RWPE1 (cell line): ENCODE results near the gene MAP2K6.

Experiments
- CTCF ChIA-PET: fragments of 350-600 bp; sonication (Branson Sonifier 250); formaldehyde crosslinking; extraction: SDS; loops from one replicate; lab custom pipeline; 2021; lab: Yijun Ruan, JAX
- POLR2A ChIA-PET: fragments of 400-600 bp; formaldehyde crosslinking; extraction: SDS; loops from one replicate; lab custom pipeline; 2020; ENCODE audit warnings: antibody characterized with exemption; ENCODE audit not compliant: low non-redundant PET; lab: Yijun Ruan, JAX
- DNase-seq: peaks from one replicate; pipeline ENCODE4 v3.0.0; 2012; ENCODE audit warnings: low spot score
- H3K27ac ChIP-seq: fragments of 450-650 bp; 2 replicates; pipeline ENCODE4 v1.5.1; 2017
- TF ChIP-seq, protein P1 (sequence below): fragments of 450-650 bp; conservative IDR thresholded peaks from 2 replicates; pipeline ENCODE4 v1.5.1; 2017; ENCODE audit warnings: low read depth, mild to moderate bottlenecking

Gene MAP2K6

DNA sequence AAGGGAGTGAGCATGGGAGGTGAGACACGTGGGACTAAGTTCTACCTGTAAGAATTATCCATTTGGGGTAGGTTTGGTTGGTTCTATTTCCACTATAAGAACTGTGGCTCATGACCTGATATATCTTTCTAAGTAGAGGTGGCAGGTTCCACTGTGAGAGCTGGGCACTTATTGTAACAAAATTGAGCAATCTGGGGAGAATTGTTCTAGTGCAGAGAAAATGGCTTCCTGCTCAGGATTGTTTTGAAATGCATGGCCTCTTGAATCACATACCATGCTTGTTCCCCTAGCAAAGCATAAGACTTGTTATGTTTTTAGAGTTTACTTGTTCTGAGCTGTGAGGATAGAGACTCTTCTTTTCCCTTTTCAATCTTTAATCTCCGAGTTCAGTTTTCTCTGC lies 125.9 kb downstream of the MAP2K6 start:
- TF ChIP-seq, protein P1, sequence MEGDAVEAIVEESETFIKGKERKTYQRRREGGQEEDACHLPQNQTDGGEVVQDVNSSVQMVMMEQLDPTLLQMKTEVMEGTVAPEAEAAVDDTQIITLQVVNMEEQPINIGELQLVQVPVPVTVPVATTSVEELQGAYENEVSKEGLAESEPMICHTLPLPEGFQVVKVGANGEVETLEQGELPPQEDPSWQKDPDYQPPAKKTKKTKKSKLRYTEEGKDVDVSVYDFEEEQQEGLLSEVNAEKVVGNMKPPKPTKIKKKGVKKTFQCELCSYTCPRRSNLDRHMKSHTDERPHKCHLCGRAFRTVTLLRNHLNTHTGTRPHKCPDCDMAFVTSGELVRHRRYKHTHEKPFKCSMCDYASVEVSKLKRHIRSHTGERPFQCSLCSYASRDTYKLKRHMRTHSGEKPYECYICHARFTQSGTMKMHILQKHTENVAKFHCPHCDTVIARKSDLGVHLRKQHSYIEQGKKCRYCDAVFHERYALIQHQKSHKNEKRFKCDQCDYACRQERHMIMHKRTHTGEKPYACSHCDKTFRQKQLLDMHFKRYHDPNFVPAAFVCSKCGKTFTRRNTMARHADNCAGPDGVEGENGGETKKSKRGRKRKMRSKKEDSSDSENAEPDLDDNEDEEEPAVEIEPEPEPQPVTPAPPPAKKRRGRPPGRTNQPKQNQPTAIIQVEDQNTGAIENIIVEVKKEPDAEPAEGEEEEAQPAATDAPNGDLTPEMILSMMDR = no peak
- CTCF ChIA-PET = interaction anchor here (0.9 to 1.0 kb wide), 2 partner anchors 12 to 17 kb away, joined by 3 to 5 read pairs; no protein-coding TSS in a partner anchor
- POLR2A ChIA-PET = no interaction called here
- DNase-seq = no peak
- peak overlapping the region; percentile 60; the same call in 1 of the 2 replicates for H3K27ac ChIP-seq

DNA sequence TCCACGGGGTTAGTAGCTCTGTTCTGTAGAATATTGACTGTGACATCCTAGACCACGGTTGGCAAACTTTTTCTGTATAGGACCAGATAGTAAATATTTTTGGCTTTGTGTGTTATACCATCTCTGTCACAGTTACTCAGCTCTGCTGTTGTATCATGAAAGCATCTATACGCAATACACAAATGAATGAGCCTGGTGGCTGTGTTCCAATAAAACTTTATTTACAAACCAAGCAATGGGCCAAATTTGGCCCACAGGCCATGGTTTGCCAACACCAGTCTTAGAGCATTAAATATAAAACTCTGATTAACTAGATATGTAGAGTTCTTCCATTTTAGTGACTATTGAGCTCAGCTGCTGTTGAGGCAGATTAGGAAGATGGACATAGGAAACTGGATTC lies 132.7 kb downstream of the MAP2K6 start:
- CTCF ChIA-PET = no interaction called here

GRCh38 chr17:69547947-69548346 lies 133.4 kb downstream of the MAP2K6 start:
- no peak for DNase-seq
- ChIA-PET CTCF (no interaction called here), POLR2A (no interaction called here)
- TF ChIP-seq, protein P1 = no peak
- no peak overlapping the region for H3K27ac ChIP-seq

More for the DNA sequence above, 132.7 kb downstream of the MAP2K6 start:
- no peak for DNase-seq
- POLR2A ChIA-PET = no interaction called here
- no peak overlapping the region for H3K27ac ChIP-seq
- TF ChIP-seq, protein P1 = no peak

DNA sequence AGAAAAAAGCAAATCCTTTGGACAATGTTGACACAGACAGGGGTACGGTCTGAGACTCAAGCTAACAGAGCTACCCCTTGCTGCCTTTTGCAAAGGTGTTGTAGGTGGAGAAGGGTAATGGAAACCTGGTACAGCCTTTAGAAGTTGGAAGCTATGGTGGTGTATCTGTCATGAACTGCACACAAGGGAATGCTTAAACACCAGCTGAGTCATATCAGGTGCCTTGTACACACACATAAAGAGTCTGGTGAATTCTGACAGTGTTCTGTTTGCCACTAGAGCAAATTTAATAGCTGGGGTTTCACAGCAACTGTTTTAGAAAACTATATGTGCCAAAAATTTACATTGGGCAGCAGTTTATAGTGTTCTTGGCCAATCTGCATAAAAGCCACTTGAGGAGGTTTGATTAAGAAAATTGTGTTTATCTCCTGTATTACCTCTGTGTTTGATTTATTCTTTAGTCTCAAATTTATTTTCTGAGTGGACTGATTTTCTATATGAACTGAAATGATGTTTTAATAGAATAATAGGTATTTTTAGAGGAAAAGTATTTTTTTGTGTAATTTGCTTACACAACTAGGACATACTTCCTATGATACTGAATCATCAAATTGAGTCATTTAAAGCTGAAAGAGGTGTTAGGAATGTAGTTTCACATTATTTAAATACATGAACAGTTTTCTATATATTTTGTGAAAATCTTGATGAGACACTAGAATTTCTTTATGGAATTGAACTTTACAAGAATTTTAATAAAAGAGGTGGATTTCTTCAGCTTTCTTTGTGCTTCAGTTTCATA lies 136.9 kb downstream of the MAP2K6 start:
- ChIA-PET POLR2A (no interaction called here), CTCF (interaction anchor here (1.3 kb wide), 1 partner anchor 11 kb away, joined by 3 read pairs; no protein-coding TSS in a partner anchor)
- TF ChIP-seq, protein P1 = no peak
- no peak overlapping the region for H3K27ac ChIP-seq
- peak; percentile 49 for DNase-seq

DNA sequence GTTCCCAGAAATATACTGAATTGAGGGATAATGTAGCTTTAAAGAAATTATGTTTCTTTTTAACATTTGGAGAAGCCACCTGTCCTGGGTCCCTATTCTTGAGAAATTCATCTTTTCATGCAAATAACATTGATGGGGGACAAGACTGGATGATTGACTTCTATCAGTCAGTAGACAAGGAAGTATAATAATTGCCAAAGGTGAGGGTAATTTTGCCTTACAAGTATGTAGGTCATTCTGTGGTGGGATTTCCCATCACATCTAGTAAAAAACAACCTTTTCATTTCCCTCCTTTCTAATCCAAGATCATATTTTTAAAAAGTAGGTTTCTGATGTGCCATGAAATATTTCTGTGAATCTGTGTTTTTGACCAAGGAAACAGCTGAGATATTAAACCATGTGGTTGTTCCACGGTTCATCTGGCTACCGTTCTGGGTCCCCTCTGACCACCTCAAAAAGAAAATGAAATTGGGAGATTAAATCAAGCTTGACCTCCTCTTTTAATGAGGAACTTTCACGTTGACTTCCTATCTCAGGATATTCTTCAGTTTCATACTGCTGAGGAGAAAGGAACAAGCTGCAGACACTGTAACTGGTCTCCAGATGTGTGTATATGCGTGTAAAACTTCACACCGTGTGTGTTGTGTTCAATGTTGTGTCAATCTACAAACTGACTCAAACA lies 138.6 kb downstream of the MAP2K6 start:
- DNase-seq = no peak
- POLR2A ChIA-PET = no interaction called here
- TF ChIP-seq, protein P1 = no peak
- CTCF ChIA-PET = interaction anchor here (0.6 to 1.3 kb wide), 4 partner anchors 13 to 219 kb away, joined by 3 to 5 read pairs (median 3); no protein-coding TSS in a partner anchor
- no peak overlapping the region for H3K27ac ChIP-seq

GRCh38 chr17:69555056-69555455 lies 140.6 kb downstream of the MAP2K6 start:
- no peak for DNase-seq
- ChIA-PET CTCF (no interaction called here), POLR2A (no interaction called here)

More at GRCh38 chr17:69555056-69555455, 140.6 kb downstream of the MAP2K6 start:
- no peak overlapping the region for H3K27ac ChIP-seq
- TF ChIP-seq, protein P1 = no peak
